PFSK-1 (cell line): ENCODE results near the gene ZNF263.

Source experiments
- FOXP2 ChIP-seq: optimal IDR thresholded peaks from 2 replicates; pipeline ENCODE3; 2011; ENCODE audit warnings: borderline replicate concordance, control low read depth, inconsistent platforms; ENCODE audit not compliant: insufficient read depth; ENCODE audit errors: extremely low read length, extremely low read depth
- POLR2AphosphoS5 ChIP-seq: IDR thresholded peaks from 2 replicates; pipeline ENCODE4 v1.6.1; 2012; ENCODE audit warnings: low read depth, mild to moderate bottlenecking, control low read depth, low read length, moderate library complexity
- REST ChIP-seq, 2 experiments: IDR thresholded peaks; 2 replicates each; pipeline versions ENCODE4 v1.6.1 to v1.8.0; 2011 to 2012; ENCODE audit warnings: low read depth in 2 of 2, low read length in 2 of 2, control low read depth in 1 of 2, inconsistent platforms in 1 of 2, mild to moderate bottlenecking in 1 of 2, moderate library complexity in 1 of 2; ENCODE audit not compliant: insufficient read depth in 1 of 2
- SIN3A ChIP-seq: IDR thresholded peaks from 2 replicates; pipeline ENCODE4 v1.6.1; 2012; ENCODE audit warnings: mild to moderate bottlenecking, low read length, moderate library complexity, borderline replicate concordance; ENCODE audit not compliant: insufficient read depth
- TAF1 ChIP-seq: IDR thresholded peaks from 2 replicates; pipeline ENCODE4 v1.6.1; 2012; ENCODE audit warnings: low read length, control low read depth, borderline replicate concordance; ENCODE audit not compliant: insufficient read depth

Gene ZNF263

GRCh38 chr16:3266873-3267537 lies 16.3 kb upstream of the ZNF263 start:
- TF ChIP-seq SIN3A: no peak
- TF ChIP-seq POLR2AphosphoS5: no peak
- TF ChIP-seq TAF1: no peak
- TF ChIP-seq REST (IDR thresholded peaks at IDR 0.05; ENCODE audit: insufficient read depth in 1 of 2, low read depth in 2 of 2, low read length in 2 of 2): no peak
- no peak for TF ChIP-seq FOXP2

- no peak for TF ChIP-seq POLR2AphosphoS5
- TF ChIP-seq SIN3A: no peak
- TF ChIP-seq TAF1: no peak
- TF ChIP-seq FOXP2: no peak
- TF ChIP-seq REST (IDR thresholded peaks at IDR 0.05; ENCODE audit: insufficient read depth in 1 of 2, low read depth in 2 of 2, low read length in 2 of 2): no peak
Observed at GRCh38 chr16:3268294-3268693, 15.0 kb upstream of the ZNF263 start.

- TF ChIP-seq TAF1 (no peak), FOXP2 (no peak), POLR2AphosphoS5 (no peak), SIN3A (no peak), REST (IDR thresholded peaks at IDR 0.05; ENCODE audit: insufficient read depth in 1 of 2, low read depth in 2 of 2, low read length in 2 of 2) (no peak)
Observed at GRCh38 chr16:3274490-3274889, 8.8 kb upstream of the ZNF263 start.

GRCh38 chr16:3274947-3275346 lies 8.3 kb upstream of the ZNF263 start:
- no peak for TF ChIP-seq TAF1
- TF ChIP-seq REST (IDR thresholded peaks at IDR 0.05; ENCODE audit: insufficient read depth in 1 of 2, low read depth in 2 of 2, low read length in 2 of 2): no peak
- no peak for TF ChIP-seq SIN3A
- TF ChIP-seq POLR2AphosphoS5: no peak
- no peak for TF ChIP-seq FOXP2

GRCh38 chr16:3276679-3277078 lies 6.6 kb upstream of the ZNF263 start:
- TF ChIP-seq POLR2AphosphoS5 (no peak), TAF1 (no peak), SIN3A (no peak), REST (IDR thresholded peaks at IDR 0.05; ENCODE audit: insufficient read depth in 1 of 2, low read depth in 2 of 2, low read length in 2 of 2) (no peak), FOXP2 (no peak)
